ENCODE data around the gene CDK5RAP3.
A peak's percentile ranks its signal among the peaks of the same experiment; 100 is the strongest.

Gene CDK5RAP3

DNA sequence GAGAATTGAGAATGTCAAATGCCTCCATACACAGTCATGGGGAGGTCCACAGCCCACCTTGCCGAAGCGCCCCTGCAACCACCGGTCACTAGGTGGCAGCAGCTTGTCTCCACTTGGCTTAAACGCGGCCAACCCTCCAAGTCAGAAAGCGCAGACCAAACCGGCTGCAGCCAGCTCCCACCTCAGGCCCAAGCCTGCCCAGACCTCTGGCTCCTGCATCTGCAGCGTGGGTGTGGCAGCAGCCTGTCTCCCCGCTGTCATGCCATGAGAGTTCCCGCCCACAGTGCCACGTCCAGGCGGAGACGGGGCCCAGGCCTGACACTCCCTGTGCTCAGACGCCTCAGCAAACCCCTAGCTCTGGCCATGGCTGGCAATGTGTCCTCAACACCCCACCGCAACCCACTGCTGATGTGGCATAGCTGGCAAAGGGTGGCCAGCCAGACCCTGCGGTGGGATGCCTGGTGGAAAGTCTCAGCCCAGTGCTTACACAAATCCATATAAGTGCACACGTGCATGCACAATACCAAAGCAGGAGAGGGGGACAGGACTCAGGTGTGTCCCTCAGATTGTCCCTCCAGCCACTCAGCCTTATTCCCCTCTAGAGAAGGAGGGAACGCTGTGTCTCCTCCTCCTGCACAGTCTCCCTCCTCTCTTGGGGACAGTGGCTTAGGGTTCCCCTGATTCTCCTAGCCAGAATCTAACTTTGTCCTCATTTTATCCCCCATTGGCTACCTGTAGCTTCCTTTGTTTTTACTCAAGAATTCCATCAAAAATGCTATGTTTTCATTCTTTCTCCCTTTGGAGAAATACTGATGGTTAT lies 55.8 kb downstream of the CDK5RAP3 start:
- DNase-seq, result peak; percentile 73

DNA sequence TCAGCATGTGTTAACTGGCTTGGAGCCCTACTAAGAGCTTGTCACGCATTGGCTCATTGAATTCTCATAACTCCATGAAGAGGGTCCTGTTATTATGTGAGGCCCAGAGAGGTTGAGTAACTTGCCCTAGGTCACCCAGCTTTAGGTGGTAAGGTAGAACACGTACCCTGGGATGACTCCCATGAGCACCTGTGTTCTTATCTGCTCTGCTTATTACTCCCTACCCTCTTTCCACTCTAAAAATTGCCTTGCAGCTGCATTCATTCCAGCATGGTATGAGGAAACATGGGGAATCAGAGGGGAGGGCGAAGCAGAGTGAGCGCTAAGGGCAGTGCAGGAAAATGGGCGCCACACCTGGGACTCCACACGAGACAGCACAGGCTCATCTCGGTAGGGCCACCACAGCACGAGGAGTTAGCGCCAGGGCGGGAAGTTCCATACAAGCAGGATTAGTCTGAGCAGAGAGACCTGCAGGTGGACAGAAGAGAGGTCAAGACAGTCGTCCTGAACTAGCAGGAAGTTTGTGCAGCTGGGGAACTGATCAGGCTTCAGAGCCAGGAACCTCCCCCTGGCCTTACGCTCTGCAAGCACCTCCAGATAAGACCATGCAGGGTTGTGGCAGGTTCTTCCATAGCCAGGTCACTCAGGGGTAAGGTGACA lies 56.5 kb downstream of the CDK5RAP3 start:
- no peak for DNase-seq

DNA sequence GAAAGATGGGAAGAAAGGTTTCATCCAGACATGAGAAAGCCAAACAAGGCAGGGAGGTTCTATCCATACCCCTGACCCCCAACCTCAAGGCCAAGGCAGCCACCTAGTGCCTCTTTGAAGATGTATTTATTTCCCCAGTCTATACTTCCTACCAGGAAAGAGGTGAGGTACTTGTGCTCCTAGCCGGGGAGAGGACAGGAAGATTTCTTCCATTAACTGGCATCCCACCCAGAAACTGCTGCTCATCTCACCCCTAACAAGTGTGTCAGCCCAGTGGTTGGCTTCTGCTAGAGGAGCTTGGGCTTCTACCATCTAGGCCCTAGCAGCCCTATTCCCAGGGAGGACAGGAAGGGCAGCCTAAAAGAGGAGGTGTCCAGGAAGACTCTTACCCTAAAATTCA lies 57.8 kb downstream of the CDK5RAP3 start:
- no peak for DNase-seq

DNA sequence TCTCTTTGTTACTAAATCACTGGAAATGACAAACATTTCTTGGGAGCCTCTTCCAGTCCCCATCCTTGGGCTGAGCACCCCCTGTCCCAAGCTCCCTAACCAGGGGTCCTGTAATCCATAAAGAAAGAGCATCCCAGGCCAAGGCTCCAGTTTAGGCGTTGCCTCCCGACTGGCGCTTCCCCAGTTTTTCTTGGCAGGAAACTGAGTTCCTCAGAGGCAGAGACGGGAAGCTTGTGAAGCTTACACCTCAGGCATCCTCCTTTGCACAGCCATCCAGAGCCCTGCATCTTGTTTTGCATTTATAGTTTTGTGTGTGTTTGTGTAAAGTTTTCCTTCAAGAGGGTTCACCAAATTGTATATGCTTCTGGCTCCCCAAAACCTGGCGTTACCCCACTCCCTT lies 59.6 kb downstream of the CDK5RAP3 start:
- DNase-seq, result no peak

Data from CD4-positive, alpha-beta T cell treated with Interleukin-15 for 1 hour (primary cell).